Fibroblast of skin of back (primary cell): ENCODE data around the gene NEU4.

Experiments
- DNase-seq: peaks from one replicate; pipeline ENCODE4 v3.0.0-alpha.2; 2013

NEU4 gene

DNA sequence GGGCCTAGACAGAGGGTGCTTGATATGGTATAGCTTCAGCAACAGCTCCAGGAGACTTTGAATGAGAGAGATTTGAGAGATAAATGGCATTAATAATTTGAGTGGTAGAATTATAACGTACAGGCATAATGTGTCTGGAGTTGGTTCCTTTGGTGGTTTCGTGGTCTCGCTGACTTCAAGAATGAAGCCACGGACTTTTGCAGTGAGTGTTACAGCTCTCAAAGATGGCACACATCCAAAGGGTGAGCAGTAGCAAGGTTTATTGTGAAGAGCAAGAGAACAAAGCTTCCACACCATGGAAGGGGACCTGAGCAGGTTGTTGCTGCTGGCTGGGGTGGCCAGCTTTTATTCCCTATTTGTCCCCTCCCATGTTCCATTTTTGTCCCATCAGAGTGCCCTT, 26.6 kb downstream of the NEU4 start:
- no peak for DNase-seq

DNA sequence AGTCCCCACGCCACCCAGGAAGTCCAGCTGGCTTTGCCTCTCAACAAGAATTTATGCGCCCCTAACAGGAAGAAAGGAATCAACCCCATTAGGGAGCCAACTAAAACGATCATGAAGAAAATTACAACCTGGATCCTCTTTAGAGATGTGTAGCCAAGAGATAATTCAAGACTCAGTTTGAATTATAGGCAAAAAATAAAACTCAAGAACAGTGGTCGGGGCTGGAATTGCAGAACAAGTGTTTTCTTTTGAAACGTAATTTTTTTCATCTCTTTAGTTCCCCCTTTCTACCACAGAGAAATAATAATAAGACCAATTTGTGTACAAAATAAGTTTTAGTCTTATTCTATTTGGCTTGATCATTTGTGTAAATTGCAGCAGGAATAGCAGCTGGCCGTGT, 27.3 kb downstream of the NEU4 start:
- DNase-seq = no peak

DNA sequence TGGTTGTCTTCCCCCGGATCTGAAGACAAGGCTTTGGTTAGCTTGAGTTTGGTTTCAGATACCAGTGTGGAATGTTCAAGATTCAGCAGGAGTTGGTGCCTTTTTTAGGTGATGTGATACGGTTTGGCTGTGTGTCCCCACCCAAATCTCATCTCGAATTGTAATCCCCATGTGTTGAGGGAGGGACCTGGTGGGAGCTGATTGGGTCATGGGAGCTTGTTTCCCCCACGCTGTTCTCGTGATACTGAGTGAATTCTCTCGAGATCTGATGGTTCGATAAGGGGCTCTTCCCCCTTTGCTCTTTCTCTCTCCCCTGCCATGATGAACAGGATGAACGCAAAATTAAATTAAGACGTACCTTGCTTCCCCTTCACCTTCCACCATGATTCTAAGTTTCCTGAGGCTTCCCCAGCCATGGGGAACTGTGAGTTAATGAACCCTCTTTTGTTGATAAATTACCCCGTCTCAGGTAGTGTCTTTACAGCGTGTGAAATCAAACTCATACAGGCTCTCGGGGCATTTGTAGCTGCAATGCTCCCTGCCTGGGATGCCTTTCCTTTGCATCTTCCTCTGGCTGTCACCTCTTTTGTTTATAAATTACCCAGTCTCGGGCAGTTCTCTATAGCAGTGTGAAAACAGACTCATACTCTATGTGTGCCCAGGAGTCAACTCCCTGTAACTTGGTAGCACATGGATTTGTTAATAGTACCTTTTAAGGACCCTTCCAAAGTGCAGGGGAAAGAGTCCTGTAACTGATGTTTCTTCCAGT, 28.4 kb downstream of the NEU4 start:
- DNase-seq = no peak

DNA sequence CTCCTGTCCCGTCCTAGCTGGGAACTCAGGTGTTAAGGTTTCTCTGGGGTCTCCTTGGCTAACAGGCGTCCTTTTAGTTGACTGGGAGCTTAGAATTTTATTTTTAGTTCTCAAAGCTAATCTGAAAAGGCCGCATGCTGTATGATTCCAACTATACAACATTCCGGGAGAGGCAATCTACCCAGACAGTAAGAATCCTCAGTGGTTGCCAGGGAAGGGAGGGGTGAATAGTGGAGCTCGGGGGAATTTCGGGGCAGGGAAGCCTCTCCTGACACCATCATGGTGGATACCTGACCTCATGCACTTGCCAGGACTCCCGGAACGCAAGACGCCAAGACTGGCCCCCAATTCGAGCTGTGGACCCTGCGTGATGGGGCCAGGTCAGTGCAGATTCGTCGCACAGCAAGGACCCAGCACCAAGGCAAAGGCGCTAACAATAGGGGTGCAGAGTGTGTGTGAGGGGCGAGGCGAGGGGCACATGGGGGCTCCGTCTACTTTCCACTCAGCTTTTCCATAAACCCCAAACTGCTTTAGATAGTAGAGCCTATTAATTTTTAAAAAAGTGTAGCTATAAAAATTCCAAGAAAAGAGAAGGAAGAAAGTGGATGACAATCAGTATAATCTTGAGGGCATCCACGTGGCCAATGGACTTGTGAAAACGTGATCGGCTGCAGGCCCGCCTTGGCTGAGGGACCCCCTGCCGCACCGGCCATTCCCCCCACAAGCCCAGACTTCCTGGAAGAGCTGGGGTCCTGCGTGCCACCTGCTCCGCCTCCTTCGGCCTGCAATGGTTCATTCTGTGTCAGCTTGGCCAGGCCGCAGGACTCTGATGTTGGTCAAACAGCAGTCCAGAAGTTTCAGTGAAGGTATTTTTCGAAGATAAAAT, 32.4 kb downstream of the NEU4 start:
- no peak for DNase-seq

DNA sequence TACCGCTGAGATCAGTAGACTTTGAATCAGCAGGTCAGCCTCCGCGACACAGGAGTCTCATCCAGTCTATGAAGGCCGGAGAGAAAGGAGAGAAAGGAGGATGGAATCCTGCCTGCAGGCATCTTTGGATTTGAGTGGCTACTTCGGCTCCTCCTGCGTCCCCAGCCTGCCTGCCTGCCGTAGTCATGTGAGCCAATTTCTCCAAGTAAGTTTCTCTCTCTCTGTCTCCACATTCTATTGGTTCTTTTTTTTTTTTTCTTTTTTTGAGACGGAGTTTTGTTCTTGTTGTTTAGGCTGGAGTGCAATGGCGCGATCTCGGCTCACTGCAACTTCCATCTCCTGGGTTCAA, 33.0 kb downstream of the NEU4 start:
- DNase-seq = no peak

DNA sequence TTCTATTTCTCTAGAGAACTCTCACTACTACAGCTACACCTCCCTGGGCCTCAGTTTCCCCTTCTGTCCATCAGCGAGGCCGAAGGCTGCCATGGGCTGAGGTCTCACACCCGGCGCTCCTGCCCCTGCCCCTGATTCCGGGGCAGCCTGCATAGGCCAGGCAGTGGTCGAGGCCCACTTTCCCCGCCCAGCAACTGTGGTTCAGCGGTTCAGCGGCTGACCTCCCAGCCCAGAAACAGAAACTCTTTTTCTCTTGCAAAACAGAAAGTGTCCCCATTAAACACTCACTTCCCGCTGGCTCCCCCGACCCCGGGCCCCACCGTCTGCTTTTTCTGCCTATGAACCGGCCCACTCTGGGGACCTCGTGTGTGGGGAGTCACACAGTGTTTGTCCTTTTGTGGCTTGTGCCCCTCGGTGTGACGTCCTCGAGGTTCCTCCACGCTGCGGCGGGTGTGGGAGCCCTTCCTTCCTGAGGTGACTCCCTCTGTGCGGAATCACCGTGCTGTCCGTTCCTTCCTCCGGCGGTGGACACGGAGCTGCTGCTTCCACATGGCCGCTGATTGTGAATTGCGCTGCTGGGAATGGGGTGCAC, 33.7 kb downstream of the NEU4 start:
- DNase-seq = no peak

DNA sequence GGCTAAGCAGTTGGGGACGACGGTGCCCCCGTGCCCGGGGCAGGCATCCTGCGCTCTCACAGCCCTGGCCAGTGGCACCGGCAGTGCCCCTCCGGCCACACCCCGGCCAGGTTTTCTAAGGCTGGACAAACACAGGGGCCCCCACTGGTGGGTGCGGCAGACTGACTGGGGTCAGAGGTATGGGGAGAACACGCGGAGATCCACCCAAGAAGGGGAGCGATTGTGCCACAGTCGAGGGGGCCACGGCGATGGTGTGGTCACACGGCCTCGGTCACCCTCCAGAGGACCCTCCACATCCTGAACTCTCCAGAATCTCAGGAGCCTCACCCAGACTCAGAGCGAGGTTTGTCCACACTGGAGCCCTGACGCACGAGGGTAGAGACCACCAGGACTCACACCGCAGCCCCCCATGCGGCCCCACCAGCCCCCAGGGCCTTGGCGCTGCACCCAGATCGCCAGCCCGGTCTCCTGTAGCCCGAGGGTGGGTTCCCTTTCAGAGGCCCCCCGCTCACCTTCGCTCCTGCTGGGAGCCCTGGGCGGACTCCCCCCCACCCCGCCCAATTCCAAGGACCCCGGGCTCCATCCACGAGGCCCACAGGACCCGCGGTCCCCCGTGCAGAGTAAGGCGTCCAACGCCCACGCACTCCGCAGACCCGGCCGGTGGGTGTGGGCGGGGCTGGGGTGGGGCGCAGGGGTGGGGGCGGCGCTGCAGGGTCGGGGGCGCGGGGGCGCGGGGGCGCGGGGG, 34.5 kb downstream of the NEU4 start:
- no peak for DNase-seq

DNA sequence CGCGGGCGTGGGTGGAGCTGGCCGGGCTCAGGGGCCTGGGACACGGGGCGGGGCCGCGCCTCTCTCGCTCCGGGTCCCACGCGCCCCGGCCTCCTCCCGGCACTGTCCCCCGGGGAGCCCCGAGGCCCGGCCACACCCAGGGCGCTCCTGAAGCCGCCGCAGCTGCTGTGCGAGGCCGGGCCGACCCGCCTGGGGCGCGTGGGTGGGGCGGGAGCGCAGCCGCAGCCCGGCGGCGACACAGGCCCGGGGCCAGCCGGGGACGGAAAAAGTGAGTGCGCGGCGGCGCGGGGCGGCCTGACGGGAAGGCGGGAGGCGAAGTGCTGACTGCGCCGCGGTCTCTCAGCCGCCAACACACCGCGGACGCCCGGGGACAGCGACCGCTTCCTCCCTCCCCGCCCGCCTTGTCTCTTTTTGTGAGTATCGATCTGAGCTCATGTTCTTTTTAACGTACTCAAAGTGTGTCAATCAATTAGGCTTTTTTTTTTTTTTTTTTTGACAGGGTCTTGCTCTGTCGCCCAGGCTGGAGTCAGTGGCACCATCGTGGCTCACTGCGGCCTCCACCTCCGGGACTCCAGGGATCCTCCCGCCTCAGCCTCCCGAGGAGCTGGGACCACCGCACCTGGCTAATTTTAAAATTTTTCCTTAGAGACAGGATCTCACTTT, 35.2 kb downstream of the NEU4 start:
- DNase-seq = peak; percentile 63

DNA sequence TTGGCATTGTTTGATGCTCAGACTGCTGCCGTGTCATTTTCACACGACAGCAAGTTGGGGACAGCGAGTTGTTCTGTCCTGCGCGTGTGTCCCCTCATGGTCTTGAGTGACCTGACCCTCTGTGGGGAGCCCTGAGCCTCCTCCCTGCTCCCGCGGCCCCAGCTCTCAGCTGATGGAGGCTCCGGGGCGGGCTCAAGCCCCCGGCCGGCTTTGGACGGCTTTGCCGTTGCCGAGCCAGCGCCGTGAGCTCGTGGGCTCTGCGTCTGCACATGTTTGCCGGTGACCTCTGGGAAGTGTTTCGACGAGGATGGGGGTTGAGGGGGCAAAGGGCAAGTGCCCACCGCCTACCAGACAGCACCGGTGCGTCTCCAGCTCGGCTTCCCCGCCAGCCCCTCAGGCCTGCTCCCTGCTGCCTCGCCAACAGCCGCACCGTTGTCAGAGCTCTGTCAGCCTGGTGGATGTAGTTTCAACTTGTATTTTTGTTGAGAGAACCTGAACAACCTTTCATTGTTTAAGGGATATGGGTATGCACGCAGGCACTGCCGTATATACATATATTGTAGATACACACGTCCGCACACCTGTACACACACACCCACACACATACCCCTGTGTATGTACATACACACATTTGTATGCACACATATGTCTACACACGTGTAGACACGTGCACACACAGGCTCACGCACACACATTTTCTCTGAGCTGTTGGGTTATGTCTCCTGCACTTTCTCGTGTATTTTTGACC, 36.0 kb downstream of the NEU4 start:
- DNase-seq = no peak

DNA sequence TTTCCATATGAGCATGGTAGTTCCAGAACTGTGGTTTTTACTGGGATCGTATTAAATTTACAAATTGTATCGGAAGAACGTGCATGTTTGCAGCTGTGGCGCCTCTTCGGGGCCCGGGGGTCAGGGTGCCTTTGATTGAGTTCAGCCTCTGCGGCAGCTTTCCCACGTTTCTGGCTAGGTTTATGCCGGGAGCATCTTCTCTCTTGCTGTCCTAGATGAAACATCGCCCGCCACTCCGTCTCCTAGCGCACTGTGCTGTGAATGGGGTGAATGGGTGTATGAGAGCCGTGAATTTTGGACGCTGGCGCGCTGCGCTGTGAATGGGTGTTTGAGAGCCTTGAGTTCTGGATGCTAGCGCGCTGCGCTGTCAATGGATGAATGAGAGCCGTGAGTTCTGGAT, 37.4 kb downstream of the NEU4 start:
- DNase-seq = no peak

DNA sequence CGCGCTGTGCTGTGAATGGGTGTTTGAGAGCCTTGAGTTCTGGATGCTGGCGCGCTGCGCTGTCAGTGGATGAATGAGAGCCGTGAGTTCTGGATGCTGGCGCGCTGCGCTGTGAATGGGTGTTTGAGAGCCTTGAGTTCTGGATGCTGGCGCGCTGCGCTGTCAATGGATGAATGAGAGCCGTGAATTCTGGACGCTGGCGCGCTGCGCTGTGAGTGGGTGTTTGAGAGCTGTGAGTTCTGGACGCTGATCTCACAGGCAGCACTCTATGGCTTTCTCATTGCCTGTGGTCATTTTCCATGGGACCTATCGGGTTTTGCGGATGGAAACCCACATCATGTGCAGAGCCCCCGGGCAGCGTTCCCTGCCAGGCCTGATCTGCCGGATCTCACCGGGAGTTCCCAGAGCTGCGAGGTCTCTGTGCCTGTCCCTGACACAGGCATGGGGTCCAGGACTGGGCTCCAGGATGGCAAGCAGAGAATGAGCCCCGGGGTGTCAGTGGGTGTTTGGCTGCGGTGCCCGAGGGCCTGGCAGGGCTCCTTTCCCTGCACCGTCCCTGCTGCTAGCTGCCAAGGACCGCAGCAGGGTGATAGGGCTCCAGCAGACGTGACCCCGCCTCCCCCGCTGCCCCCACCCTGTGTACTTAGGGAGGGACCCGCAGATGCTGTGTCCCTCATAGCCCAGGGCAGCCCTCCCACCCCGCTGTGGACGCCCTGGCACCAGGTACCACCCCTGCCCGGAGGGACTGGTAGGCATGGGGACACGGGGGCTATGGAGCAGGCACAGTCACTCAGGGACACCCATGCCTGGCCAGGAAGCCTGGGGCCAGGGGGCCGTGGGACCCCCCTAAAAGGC, 40.0 kb downstream of the NEU4 start:
- DNase-seq = no peak

DNA sequence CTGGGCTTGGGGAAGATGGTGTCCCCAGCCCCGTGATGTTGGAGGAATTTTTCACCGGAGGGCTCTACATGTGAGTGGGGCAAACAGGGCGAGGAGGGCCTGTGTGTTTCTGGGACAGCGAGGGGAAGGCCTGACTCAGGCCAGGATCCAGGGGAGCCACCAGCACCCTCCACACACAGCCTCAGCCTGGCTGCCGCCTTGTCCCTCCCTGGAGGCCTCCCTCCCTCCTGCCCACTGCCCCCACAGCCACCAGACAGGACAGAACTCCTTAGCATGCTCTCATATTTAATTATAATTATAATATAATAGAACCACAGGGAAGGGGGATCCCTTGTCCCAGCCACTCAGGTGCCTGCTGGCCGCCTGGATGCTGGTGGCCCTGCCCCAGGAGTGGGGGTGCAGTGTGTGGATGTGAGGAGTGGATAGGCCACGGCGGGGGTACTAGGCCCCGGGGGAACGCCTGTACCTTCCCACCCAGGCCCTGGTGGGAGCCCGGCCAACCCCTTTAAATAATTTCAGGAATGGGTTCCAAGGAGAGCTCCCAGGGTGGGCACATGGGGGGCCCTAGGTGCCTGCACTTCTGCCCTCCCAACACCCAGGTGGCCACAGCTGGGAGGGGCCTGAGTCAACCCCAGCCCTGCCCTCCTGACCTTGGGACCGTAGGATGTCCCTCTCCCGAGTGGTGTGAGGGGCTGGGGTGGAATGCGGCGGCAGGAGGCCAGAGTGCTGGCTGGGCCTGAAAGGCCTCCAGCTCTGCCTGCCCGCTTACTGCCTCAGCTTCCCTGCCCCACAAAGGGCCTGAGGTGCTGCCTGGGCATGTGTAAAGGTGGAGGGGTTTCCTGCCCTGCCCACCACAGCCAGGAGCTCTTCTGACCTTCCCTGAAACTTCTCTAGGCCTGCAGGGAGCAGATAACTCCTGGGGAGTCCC, 40.9 kb downstream of the NEU4 start:
- no peak for DNase-seq

DNA sequence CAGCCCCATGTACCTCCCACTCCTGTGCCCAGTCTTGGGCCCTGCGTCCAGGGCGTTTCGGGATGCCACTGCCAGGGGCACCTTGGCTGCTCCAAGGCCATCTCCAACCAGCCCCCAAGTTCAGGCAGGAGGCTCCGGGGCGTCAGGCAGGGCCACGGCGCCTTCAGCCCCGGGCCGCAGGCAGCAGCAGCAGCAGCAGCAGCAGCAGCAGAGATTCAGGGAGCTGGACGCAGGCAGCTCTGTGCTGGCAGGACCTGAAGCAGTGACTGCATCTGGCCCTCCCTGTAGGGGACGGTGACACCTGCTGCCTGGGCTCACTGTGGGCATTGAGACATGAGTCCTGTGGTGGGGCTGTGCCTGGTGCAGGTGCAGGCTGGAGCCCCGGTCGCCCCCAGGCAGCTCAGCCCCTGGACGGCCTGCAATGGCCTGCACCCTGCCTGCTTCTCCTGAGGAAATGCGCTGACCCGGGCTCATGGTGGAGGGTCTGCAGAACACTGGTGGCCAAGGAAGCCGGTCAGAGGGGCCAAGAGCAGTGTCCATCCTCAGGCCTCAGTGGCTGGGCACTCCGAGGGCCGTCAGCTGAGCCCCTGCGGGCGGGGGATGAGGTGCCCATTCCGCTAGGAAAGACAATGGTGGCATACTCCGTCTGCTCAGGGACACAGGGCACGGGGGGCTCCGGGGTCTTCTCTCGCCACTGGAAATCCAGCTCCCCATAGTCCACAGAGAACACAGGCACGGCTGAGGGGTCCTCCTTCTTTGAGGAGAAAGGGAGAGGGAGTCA, 41.7 kb downstream of the NEU4 start:
- no peak for DNase-seq

DNA sequence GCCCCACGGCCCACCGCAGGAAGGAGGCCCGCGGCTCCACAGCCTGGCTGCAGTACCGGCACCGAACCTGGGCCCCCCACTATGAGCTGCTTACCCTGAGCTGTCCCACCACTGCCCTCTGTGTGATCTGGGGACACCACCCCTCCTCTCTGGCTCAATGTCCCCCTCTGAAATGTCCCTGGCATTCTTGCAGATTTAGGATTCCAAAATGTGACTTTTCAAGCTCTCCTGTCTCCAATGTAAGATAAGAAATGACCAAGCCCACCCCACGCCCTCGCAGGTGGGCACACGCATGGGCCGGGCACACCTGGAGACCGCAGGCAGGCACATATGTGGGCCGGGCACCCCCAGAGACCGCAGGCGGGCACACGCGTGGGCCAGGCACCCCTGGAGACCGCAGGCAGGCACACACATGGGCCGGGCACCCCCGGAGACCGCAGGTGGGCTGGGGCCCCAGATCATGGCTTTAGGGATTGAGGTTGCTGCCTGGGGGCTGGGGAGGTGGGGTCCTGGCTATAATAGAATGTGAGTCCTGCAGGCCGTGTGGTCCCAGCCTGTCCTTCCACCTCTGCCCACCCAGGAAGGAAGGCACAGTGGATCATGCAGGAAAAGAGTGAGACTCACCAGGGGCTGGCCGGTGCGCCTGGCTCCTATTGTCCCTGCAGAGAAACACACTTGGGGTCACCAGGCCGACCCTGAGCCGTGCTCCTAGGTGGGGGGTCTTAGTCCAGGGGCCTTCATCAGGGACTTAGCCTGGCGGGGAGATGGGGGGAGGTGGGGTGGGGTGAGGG, 42.5 kb downstream of the NEU4 start:
- no peak for DNase-seq

DNA sequence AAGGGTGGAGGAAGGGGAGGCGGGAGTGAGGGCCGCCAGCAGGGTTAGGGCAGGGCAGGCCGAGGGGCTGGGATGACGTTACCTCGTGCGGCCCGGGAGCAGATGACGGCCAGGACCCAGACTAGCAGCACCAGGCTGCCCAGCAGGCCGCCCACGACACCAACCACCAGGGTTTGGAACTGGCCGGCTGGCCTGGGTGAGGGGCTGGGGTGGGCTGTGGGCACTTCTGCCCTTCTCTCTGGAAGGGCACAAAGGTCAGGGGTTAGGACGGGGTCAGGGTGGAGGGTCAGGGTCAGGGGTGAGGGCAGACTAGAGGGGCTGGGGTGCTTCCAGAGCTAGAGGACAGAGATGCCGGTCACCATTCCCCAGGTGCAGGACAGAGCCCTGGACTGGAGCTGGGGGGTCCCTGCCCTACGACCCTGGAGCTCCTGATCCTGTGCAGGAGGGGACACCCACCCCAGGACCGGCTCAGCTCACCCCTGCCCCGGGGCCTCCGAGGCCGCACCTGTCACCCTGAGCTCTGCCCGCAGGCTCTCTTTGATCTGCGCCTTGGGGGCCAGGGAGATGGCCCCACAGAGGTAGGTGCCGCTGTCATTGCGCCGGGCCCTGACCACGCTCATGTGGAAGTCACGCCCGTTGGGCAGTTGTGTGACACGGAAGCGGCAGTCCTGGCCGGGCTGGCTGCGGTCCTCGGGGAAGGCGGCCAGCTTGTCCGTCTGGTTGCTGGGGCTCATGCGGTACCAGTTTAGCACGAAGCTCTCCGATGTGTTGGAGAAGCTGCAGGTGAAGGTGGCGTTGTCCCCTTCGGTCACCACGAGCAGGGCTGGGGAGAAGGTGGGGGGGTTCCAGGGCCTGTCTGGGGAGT, 43.4 kb downstream of the NEU4 start:
- no peak for DNase-seq

DNA sequence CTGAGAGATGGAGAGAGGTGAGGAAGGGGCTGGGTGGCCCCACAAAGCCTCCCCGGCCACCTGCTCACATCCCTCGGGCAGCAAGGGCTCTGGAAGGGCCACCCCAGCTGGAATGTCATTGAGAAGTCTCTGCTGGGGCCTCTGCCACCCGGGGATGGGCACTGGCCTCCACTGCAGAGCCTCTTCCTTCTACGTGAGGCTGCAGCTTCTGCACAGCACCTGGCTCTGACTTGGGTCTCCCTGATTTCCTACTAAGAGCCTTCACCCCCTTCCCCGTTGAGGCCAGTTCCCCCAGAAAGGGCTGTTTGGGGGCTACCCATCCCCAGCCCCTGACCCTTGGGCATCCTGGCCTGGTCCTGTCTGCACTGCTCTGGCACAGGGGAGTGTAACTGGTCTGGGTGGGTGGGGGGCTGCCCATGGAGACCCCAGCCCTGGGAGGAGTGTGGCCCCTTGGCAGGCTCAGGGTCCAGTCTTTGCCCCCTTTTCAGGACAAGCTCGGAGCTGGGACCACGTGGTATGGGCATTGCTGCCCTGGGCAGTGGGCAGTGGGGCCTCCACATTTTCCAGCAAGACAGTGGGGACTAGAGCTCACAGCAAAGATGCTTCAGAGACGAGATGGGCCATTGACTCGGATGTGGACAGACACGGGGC, 44.1 kb downstream of the NEU4 start:
- DNase-seq = no peak
